HT-29 (cell line): ENCODE data around the gene ZNF160. TPM values are rescaled to one million over a fixed set of nuclear protein-coding genes. Genes with fewer than 3 reads are reported as not detected.
A peak's percentile ranks its signal among the peaks of the same experiment; 100 is the strongest.
"Not testable (repeated sequence)": the region's sequence is repeated elsewhere in the genome, so short reads cannot be mapped to it uniquely, and the experiment has no call there.

Experiments used
- DNase-seq: peaks from one replicate; pipeline ENCODE4 v3.0.0-alpha.2; 2015; ENCODE audit warnings: low spot score
- total RNA-seq: library from RNA; depleted of rRNA; stranded (reverse); fragments of >200 nt; shearing (Covaris generic); gene quantifications from 2 replicates; pipeline ENCODE4 v1.2.3, GENCODE V29; 2014

ZNF160 gene
- total RNA-seq, 1 experiment from 2014 or later, result 14.9 TPM

DNA sequence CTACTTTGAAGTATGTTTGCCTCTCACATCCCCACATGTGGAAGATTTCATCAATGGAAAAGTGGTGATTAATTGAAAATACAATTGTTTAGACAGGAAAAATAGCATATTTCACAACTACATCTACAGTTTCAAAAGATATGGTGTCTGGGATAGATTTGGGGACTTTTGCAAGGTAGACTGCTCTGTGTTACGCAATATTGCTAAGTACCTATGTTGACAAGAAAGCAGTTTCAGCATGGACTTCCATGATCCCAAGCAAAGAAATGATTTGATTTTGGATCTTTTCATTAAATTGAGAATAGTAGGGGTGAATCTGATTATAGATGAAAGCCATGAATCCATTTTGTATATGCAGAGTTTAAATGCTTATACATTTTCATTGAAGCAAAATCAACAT is 10.5 kb downstream of the ZNF160 start:
- DNase-seq, result no peak

DNA sequence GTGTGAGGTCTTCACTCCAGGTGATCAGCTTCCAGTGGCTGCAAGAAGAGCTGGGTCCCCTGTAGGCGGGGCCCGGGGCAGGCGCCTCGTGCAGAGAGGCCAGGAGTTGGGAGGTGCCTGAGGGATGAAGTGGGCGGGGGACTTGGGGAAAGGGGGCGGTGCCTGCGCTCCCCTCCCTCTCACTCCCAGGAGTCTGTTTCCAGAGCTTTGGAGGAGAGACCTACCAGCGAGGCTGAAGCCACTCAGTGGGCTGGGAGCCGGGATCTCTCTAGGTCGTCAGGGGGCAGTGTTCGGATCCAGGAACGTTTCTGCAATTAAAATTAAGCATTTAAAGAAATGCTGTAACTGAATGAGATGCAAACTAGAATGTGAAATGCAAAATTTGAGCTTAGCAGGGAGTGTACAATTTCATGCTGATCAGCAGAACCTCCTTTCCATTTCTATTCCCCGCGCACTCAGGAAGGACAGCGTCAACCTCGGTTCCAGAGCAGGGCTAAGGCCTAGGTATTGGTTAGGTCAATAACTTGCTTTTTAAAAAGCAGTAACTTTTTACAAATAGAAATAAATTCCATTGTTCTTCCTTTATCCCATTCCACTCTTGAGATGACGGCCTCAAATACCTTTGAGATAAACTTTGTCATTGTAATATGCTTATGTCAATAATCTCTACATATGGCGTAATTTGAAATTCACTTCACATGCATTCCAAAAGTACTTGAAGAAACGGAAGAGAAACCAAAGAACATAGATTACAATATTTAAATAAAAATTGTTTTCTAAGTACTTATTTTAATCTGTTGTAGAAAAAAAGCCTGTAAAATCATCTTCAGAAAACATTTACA is 11.6 kb downstream of the ZNF160 start:
- no peak for DNase-seq

DNA sequence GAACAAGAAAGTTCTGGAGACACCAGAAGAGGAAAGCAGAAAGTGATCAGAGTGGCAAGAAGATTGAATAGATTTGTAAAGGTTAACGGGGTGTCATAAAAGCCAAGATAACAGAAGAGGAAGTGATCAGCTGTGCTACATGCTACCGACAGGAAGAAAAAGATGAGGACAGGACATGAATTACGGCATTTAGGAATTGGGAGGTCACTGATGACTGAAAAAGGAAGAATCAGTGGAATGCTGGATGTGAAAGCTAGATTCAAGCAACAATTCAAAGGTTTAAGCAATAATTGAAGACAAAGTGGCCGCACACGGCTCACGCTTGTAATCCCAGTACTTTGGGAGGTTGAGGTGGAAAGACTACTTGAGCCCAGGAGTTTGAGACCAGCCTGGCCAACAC is 15.1 kb downstream of the ZNF160 start:
- no peak for DNase-seq

- no peak for DNase-seq
These were observed 16.3 kb downstream of the ZNF160 start for GRCh38 chr19:53086949-53087348.

DNA sequence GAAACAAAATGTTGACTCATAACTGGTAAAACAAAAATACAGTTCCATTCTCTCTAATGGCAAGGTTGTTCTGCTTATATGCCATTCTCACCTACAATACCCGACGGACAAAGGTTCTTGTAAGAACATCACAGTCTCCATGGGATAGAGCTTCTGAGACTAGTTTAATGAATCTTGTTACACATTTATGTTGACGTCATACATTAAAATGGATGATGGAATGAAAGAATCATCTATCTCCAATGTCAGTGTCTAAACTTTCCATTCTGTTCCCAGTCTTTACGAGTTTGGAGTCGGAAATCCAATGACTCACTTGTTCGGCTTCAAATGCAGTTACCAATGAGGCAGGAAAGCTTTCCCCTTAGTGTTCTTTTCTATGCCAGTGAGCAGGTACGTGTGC is 17.7 kb downstream of the ZNF160 start:
- DNase-seq, result no peak

DNA sequence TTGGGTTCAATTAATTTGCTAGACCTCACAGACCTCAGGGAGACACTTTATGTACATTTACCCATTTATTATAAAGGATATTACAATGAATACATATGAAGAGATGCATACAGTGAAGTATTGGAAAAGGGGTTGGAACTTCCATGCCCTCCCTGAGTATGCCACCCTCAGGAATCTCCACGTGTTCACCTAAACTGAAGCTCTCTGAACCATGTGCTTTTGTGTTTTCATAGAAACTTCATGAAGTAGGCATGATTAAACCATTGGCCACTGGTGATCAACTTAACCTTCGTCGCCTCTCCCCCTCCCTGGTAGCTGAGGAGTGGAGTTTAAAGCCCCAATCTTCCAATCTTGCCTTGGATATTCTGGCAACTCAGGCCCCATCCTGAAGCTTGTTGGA is 20.3 kb downstream of the ZNF160 start:
- DNase-seq, result no peak

DNA sequence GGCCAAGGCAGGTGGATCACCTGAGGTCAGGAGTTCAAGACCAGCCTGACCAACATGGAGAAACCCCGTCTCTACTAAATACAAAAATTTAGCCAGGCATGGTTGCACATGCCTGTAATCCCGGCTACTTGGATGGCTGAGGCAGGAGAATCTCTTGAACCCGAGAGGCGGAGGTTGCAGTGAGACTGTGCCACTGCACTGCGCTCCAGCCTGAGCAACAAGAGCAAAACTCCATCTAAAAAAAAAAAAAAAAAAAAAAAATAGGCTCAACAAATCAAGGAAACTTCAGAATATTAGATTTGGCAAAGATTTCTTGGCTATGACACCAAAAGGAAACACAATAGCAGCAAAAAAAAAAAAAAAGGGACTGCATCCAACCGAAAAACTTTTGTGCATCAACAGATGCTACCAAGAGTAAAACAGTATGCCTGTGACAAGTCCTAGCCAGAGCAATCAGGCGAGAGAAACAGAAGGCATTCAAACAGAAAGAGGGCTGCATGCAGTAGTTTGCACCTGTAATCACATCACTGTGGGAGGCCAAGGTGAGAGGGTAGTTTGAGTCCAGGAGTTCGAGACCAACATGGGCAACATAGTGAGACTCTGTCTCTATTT is 23.8 kb downstream of the ZNF160 start:
- DNase-seq, result no peak

DNA sequence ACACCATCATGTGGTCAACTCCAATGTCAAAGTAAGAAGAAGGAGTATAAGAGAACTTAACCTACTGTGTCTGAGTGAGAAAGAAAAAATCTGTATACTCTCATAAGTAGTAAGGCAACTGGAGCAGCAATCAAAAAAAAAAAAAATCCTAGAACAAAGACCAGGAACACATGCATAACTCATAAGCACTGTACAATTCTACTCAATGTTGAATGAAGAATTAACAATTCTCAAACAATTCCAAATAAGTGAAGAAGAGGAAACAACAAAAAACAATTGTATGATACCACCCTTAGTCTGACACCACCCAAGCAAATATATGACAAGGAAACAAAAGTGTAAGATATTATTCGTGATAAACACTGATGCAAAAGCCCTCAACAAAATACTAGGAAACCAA is 24.6 kb downstream of the ZNF160 start:
- no peak for DNase-seq

DNA sequence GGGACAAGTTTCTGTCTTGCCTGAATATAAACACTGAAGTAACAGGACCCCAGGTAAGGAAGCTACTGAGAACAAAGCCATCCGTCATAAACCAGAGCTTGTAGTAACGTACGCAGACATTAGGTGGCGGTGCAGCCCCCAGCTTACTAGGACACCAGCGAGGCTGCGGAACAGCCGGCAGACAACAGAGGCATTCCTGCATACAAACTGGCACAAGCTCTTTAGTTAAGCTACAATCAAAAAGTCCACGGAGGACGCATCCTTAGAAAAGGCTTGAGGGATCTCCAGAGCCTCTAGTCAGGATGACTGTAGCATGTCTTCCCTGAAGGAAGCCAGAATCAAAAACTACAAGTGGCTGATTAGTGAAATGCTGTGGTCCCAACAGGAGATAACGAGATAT is 26.2 kb downstream of the ZNF160 start:
- peak; percentile 15 for DNase-seq

- no peak for DNase-seq
These were observed 34.4 kb downstream of the ZNF160 start for GRCh38 chr19:53068834-53069233.

GRCh38 chr19:53068199-53068598 is 35.0 kb downstream of the ZNF160 start:
- DNase-seq, result no peak

- DNase-seq, result no peak
These were observed 45.2 kb downstream of the ZNF160 start for GRCh38 chr19:53057904-53058580.

DNA sequence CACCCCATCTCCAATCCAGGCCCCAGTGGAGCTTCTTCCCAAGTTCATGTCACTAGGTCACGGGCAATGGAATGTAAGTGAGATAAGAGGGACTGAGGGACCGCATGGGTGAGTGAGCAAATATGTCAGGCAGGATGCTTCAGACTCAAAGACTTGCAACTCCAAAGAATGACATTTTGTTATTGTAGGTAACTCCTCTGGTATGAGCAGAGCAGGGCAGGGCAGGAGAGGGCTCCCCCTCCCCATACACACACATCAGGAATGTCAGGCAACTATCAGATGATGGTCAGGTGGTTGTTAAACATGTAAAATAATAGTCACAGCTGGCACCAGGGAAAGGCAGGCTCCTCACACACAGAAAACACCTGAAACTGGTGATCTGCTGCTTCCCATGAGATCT is 48.1 kb downstream of the ZNF160 start:
- no peak for DNase-seq

- DNase-seq, result no peak
These were observed 55.8 kb downstream of the ZNF160 start for GRCh38 chr19:53047379-53047778.

DNA sequence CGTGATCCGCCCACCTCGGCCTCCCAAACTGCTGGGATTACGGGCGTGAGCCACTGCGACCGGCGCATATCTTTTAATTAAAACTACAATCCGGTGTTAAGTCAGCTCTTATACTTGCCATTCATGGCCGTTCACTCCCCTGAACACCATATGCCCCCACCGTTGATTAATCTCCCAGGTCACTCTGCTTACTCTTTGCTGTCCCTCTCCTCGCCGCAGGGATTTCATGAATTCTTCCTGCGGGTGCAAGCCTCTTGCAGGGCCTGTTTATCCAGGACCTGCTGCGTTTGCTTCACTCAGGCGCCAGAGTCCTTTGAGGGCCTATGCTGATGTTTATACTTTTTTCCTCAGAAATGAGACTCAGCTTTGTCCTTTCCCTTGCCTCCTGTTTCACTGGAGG is 57.7 kb downstream of the ZNF160 start:
- no peak for DNase-seq

- no peak for DNase-seq
These were observed 61.9 kb downstream of the ZNF160 start for GRCh38 chr19:53041366-53041765.

GRCh38 chr19:53037101-53038097 is 65.8 kb downstream of the ZNF160 start:
- DNase-seq, result no peak

- no peak for DNase-seq
These were observed 68.1 kb downstream of the ZNF160 start for GRCh38 chr19:53034948-53035675.

GRCh38 chr19:53034054-53034453 is 69.2 kb downstream of the ZNF160 start:
- DNase-seq, result no peak

DNA sequence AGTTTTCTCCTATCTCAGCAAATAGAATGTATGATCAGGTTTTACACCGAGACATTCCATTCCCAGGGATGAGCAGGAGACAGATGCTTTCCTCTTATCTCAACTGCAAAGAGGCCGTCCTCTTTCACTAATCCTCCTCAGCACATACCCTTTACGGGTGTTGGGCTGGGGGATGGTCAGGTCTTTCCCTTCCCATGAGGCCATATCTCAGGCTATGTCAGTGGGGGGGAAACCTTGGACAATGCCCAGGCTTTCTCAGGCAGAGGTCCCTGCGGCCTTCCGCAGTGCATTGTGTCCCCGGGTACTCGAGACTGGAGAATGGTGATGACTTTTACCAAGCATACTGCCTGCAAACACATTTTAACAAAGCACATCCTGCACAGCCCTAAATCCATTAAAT is 74.9 kb downstream of the ZNF160 start:
- not testable (repeated sequence) for DNase-seq

DNA sequence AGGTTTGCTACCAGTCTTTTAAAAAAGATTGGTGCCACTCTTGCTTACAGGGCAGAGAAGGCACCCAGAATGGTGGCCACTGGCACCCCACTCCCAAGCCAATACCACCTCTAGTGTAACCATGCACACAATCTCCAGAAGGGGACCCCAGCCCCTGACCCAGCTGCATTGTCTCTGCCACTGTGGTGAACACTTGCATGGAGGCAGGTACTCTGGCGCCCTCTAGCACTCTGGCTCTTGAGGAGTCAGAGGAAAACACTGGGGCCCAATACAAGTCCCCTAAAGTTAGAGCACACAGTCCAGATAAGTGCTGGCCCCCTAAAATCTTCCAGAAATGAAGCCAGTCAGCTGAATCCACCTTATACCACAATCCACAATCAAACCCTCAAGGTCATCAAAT is 83.5 kb downstream of the ZNF160 start:
- DNase-seq, result peak; percentile 16
